ENCODE measurements around the gene ALDH8A1. TPM values are rescaled to one million over a fixed set of nuclear protein-coding genes. Genes with fewer than 3 reads are reported as not detected.

The ALDH8A1 gene
- total and polyA plus RNA-seq, 2 of the 8 experiments (the other 6 are each of a cell fraction or from before 2014, with no cell fraction given) = 0.08 to 0.28 TPM

GRCh38 chr6:134956032-134956431, 6.1 kb upstream of the ALDH8A1 start:
- Histone ChIP-seq H3K79me1 (ENCODE audit: low read depth, low read length) (no peaks in the 10 kb centered on the region), H2BK15ac (ENCODE audit: low read length) (no peak overlapping the region), H3K9ac (replicated peaks in 1 of 4; ENCODE audit: extremely low read depth in 1 of 4, low read depth in 3 of 4, low read length in 3 of 4) (no peak overlapping the region), H3K56ac (replicated peaks; ENCODE audit: insufficient read length, low read depth, low read length) (no peak overlapping the region), H2BK5ac (ENCODE audit: low read depth, low read length) (no peak overlapping the region), H2BK12ac (ENCODE audit: low read depth, low read length) (no peak overlapping the region), H3K4me1 (replicated peaks in 1 of 4; ENCODE audit: control insufficient read depth in 3 of 4, insufficient read depth in 4 of 4, low read length in 3 of 4) (no peaks in the 10 kb centered on the region), H3K23ac (ENCODE audit: insufficient read length) (no peak overlapping the region), H4K5ac (ENCODE audit: insufficient read length, low read depth, low read length) (no peak overlapping the region), H3K14ac (ENCODE audit: insufficient read length) (no peak overlapping the region), H3K18ac (ENCODE audit: extremely low read depth, low read length) (no peak overlapping the region), H3K36me3 (ENCODE audit: control insufficient read depth in 2 of 4, insufficient read depth in 4 of 4, low read length in 3 of 4) (0 out of 8 replicates have a peak, but pooled peaks cover 0 to 4% (median 0%) of the 10 kb centered on the region in 4 experiments), H3K9me3 (ENCODE audit: insufficient read depth in 2 of 2, low read depth in 1 of 2, low read length in 1 of 2) (0 out of 4 replicates have a peak, but pooled peaks cover 0 to 2% of the 10 kb centered on the region in 2 experiments), H2BK20ac (ENCODE audit: low read length) (no peak overlapping the region), H2AK5ac (ENCODE audit: low read depth, low read length) (no peak overlapping the region), H2BK120ac (replicated peaks; ENCODE audit: low read depth, low read length) (no peak overlapping the region), H4K8ac (ENCODE audit: extremely low read depth, insufficient read depth, low read length) (no peak overlapping the region), H4K91ac (replicated peaks; ENCODE audit: insufficient read length, low read length) (no peak overlapping the region), H3K4me2 (ENCODE audit: insufficient read depth in 1 of 2, low read depth in 2 of 2, low read length in 2 of 2) (no peak overlapping the region), H4K20me1 (replicated peaks in 1 of 2; ENCODE audit: control insufficient read depth in 1 of 2, insufficient read depth in 2 of 2, low read length in 2 of 2) (no peaks in the 10 kb centered on the region), H3K23me2 (ENCODE audit: low read depth, low read length) (no peaks in the 10 kb centered on the region), H3K4me3 (ENCODE audit: extremely low read depth in 1 of 4, insufficient read depth in 2 of 4, low read depth in 3 of 4, low read length in 4 of 4) (no peak overlapping the region), H3K79me2 (ENCODE audit: control insufficient read depth in 1 of 2, insufficient read depth in 2 of 2, low read length in 2 of 2) (no peaks in the 10 kb centered on the region), H3K27ac (ENCODE audit: low read depth, low read length) (no peak overlapping the region), H3K4ac (replicated peaks; ENCODE audit: insufficient read length, low read depth, low read length) (no peak overlapping the region), H2AFZ (ENCODE audit: low read length) (no peak overlapping the region), H3K27me3 (replicated peaks in 1 of 4; ENCODE audit: control insufficient read depth in 3 of 4, extremely low read depth in 1 of 4, insufficient read depth in 3 of 4, low read length in 3 of 4) (no peaks in the 10 kb centered on the region)
- CTCF ChIA-PET (ENCODE audit: partially characterized antibody) = interaction anchor here (0.6 to 1.6 kb wide), 3 partner anchors 12 to 378 kb away, joined by 3 to 6 read pairs (median 3); no protein-coding TSS in a partner anchor
- 95% methylated on average over 5 of the region's 5 CpGs; no CpG with 5 or more reads in 1 of the 2 experiments for WGBS, 2 experiments (ENCODE audit: extremely low coverage in 1 of 2, insufficient coverage in 1 of 2, insufficient read length in 1 of 2, insufficient replicate concordance in 2 of 2, low coverage in 1 of 2, low lambda C conversion rate in 2 of 2, missing lambda C conversion rate in 1 of 2)
- POLR2A ChIA-PET (ENCODE audit: partially characterized antibody) = no interaction called here
- DNase-seq (ENCODE audit: low read depth in 1 of 2, low spot score in 2 of 2) (no peak), FAIRE-seq (no peak)
- TF ChIP-seq ATF3 (IDR thresholded peaks at IDR 0.05; ENCODE audit: insufficient read depth, low read depth, low read length) (no peak), SP4 (IDR thresholded peaks at IDR 0.05; ENCODE audit: low read length) (no peak), CHD1 (IDR thresholded peaks at IDR 0.05; ENCODE audit: low read depth, low read length) (no peak), SRF (IDR thresholded peaks at IDR 0.05; ENCODE audit: low read depth, low read length) (no peak), SP2 (IDR thresholded peaks at IDR 0.05; ENCODE audit: low read length) (no peak), FOSL1 (IDR thresholded peaks at IDR 0.05; ENCODE audit: insufficient read depth, low read depth, low read length) (no peak), JUND (IDR thresholded peaks at IDR 0.05; ENCODE audit: low read length) (no peak), KDM1A (IDR thresholded peaks at IDR 0.05; ENCODE audit: borderline replicate concordance, low read length) (no peak), PHF8 (conservative IDR thresholded peaks at IDR 0.05; ENCODE audit: low read depth, low read length) (no peak), MAFK (IDR thresholded peaks at IDR 0.05; ENCODE audit: low read depth, low read length) (no peak), TEAD4 (IDR thresholded peaks at IDR 0.05; ENCODE audit: low read depth, low read length) (no peak), KDM5A (IDR thresholded peaks at IDR 0.05; ENCODE audit: low read length) (no peak)
